ENCODE data around the gene CBX3. TPM values are rescaled to one million over a fixed set of nuclear protein-coding genes. Genes with fewer than 3 reads are reported as not detected.

Gene CBX3
- total and polyA plus RNA-seq, 10 of the 15 experiments (the other 5 are each of a cell fraction or from before 2014, with no cell fraction given) = 153 to 307 (median 225) TPM

DNA sequence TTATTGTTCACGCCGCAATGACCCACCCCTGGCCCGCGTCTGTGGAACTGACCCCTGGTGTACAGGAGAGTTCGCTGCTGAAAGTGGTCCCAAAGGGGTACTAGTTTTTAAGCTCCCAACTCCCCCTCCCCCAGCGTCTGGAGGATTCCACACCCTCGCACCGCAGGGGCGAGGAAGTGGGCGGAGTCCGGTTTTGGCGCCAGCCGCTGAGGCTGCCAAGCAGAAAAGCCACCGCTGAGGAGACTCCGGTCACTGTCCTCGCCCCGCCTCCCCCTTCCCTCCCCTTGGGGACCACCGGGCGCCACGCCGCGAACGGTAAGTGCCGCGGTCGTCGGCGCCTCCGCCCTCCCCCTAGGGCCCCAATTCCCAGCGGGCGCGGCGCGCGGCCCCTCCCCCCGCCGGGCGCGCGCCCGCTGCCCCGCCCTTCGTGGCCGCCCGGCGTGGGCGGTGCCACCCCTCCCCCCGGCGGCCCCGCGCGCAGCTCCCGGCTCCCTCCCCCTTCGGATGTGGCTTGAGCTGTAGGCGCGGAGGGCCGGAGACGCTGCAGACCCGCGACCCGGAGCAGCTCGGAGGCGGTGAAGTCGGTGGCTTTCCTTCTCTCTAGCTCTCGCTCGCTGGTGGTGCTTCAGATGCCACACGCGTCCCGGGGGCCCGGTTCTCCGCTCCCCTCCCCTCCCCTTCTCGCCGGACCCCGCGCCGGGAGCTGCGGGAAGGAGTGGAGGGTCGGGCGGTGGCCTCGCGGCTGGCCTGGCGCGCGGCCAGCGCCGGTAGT is at the start of gene CBX3 (continued):
- TF ChIP-seq POU2F2 (IDR thresholded peaks at IDR 0.05; ENCODE audit: borderline replicate concordance, low read depth, low read length) (peak; percentile 78; the same call in 2 of the 3 replicates), BCL11A (IDR thresholded peaks at IDR 0.05; ENCODE audit: low read depth, low read length) (peak; percentile 4; the same call in 1 of the 2 replicates), IKZF1 (conservative IDR thresholded peaks at IDR 0.05) (peak; percentile 80), RELA (IDR thresholded peaks at IDR 0.05; ENCODE audit: borderline replicate concordance, partially characterized antibody) (peak; percentile 57), RELB (IDR thresholded peaks at IDR 0.05; ENCODE audit: low read depth) (0 out of 2 replicates have a peak, but pooled peaks have one; percentile 22), E2F8 (IDR thresholded peaks at IDR 0.05; ENCODE audit: low read depth, partially characterized antibody) (peak; percentile 91), SMC3 (IDR thresholded peaks at IDR 0.05; ENCODE audit: borderline replicate concordance, low read length) (no peak), POLR2AphosphoS2 (IDR thresholded peaks at IDR 0.05; ENCODE audit: low read depth, low read length) (peak; percentile 60; the same call in 1 of the 2 replicates), ASH2L (IDR thresholded peaks at IDR 0.05; ENCODE audit: borderline replicate concordance, low read depth) (peak; percentile 37; the same call in 1 of the 2 replicates), ZBTB11 (CRISPR knock-in tag; IDR thresholded peaks at IDR 0.05) (no peak), IRF4 (IDR thresholded peaks at IDR 0.05; ENCODE audit: low read depth, low read length) (0 out of 2 replicates have a peak, but pooled peaks have one; percentile 10), SMAD1 (IDR thresholded peaks at IDR 0.05; ENCODE audit: low read depth, partially characterized antibody) (no peak), TCF12 (IDR thresholded peaks at IDR 0.05; ENCODE audit: low read depth, low read length) (peak; percentile 37), MXI1 (IDR thresholded peaks at IDR 0.05; ENCODE audit: low read depth, low read length) (peak; percentile 18; the same call in 1 of the 2 replicates), NFIC (IDR thresholded peaks at IDR 0.05; ENCODE audit: low read depth, low read length) (0 out of 2 replicates have a peak, but pooled peaks have one; percentile 22)
- TF ChIP-seq, protein P1, sequence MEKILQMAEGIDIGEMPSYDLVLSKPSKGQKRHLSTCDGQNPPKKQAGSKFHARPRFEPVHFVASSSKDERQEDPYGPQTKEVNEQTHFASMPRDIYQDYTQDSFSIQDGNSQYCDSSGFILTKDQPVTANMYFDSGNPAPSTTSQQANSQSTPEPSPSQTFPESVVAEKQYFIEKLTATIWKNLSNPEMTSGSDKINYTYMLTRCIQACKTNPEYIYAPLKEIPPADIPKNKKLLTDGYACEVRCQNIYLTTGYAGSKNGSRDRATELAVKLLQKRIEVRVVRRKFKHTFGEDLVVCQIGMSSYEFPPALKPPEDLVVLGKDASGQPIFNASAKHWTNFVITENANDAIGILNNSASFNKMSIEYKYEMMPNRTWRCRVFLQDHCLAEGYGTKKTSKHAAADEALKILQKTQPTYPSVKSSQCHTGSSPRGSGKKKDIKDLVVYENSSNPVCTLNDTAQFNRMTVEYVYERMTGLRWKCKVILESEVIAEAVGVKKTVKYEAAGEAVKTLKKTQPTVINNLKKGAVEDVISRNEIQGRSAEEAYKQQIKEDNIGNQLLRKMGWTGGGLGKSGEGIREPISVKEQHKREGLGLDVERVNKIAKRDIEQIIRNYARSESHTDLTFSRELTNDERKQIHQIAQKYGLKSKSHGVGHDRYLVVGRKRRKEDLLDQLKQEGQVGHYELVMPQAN (conservative IDR thresholded peaks at IDR 0.05) = peak; percentile 41
- TF ChIP-seq, protein P2, sequence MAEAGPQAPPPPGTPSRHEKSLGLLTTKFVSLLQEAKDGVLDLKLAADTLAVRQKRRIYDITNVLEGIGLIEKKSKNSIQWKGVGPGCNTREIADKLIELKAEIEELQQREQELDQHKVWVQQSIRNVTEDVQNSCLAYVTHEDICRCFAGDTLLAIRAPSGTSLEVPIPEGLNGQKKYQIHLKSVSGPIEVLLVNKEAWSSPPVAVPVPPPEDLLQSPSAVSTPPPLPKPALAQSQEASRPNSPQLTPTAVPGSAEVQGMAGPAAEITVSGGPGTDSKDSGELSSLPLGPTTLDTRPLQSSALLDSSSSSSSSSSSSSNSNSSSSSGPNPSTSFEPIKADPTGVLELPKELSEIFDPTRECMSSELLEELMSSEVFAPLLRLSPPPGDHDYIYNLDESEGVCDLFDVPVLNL (IDR thresholded peaks at IDR 0.05; ENCODE audit: low read depth, low read length) = peak; percentile 76

All from GM12878 (cell line).